ENCODE measurements around the gene TOX4.

- TF ChIP-seq CTCF (IDR thresholded peaks at IDR 0.05) (peak; percentile 25; the same call in 1 of the 2 replicates), POLR2AphosphoS5 (IDR thresholded peaks at IDR 0.05; ENCODE audit: low read depth, low read length) (no peak), REST (IDR thresholded peaks at IDR 0.05; ENCODE audit: insufficient read depth in 1 of 2, low read depth in 2 of 2, low read length in 1 of 2) (no peak)
Measured at GRCh38 chr14:21498540-21499526, 21.8 kb downstream of the TOX4 start.

All from Panc1 (cell line).